ENCODE data around the gene RELA.

DNA sequence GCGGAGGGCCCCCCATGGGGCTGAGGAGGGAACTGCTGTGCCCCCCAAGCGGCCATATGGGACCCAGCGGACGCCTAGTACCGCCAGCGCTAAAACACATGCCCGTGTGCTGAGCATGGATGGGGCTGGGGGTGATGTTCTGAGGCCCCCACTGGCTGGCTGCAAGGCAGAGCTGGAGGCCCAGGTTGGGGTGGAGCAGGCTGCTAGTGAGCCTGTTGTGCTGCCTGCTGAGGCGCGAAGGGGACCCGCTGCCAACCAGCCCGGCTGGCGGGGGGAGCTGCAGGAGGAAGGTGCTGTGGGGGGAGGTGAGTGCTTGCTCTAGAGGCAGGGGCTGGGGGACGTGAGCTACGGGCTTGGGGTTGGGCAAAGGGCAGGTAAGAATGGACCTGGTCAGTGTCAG, 44.0 kb downstream of the RELA start:
- TF ChIP-seq POLR2AphosphoS5 (IDR thresholded peaks at IDR 0.05) (no peak), POLR2A (IDR thresholded peaks at IDR 0.05) (no peak), EP300 (IDR thresholded peaks at IDR 0.05) (no peak)
- TF ChIP-seq, protein P1, sequence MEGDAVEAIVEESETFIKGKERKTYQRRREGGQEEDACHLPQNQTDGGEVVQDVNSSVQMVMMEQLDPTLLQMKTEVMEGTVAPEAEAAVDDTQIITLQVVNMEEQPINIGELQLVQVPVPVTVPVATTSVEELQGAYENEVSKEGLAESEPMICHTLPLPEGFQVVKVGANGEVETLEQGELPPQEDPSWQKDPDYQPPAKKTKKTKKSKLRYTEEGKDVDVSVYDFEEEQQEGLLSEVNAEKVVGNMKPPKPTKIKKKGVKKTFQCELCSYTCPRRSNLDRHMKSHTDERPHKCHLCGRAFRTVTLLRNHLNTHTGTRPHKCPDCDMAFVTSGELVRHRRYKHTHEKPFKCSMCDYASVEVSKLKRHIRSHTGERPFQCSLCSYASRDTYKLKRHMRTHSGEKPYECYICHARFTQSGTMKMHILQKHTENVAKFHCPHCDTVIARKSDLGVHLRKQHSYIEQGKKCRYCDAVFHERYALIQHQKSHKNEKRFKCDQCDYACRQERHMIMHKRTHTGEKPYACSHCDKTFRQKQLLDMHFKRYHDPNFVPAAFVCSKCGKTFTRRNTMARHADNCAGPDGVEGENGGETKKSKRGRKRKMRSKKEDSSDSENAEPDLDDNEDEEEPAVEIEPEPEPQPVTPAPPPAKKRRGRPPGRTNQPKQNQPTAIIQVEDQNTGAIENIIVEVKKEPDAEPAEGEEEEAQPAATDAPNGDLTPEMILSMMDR (IDR thresholded peaks at IDR 0.05) = no peak

Measured in upper lobe of left lung (tissue), 4 donors.